Liver (tissue), 9 donors: ENCODE data around the gene CEP131. TPM values are rescaled to one million over a fixed set of nuclear protein-coding genes. Genes with fewer than 3 reads are reported as not detected.

Source experiments
- DNase-seq: peaks from one replicate; pipeline ENCODE4 v3.0.0-alpha.2; 2017; ENCODE audit warnings: low spot score
- H3K27ac ChIP-seq, 2 donors: one replicate each; pipeline ENCODE4 v1.7.0; 2013; ENCODE audit warnings: inconsistent platforms in 2 of 2, low read length in 2 of 2, control low read depth in 1 of 2, low read depth in 1 of 2, mild to moderate bottlenecking in 1 of 2
- H3K27me3 ChIP-seq, 4 donors: one replicate each; pipeline versions ENCODE4 v1.6.1 to v1.7.0; 2013; ENCODE audit warnings: low read length in 3 of 4, inconsistent platforms in 1 of 4, mild to moderate bottlenecking in 1 of 4, moderate library complexity in 1 of 4; ENCODE audit not compliant: control insufficient read depth in 4 of 4, insufficient read depth in 4 of 4
- H3K36me3 ChIP-seq, 4 donors: one replicate each; pipeline versions ENCODE4 v1.6.1 to v1.7.0; 2013; ENCODE audit warnings: low read length in 3 of 4, mild to moderate bottlenecking in 3 of 4, low read depth in 1 of 4, moderate library complexity in 1 of 4; ENCODE audit not compliant: control insufficient read depth in 4 of 4, insufficient read depth in 3 of 4
- H3K4me1 ChIP-seq, 4 donors: one replicate each; pipeline versions ENCODE4 v1.6.1 to v1.7.0; 2013; ENCODE audit warnings: low read length in 3 of 4, mild to moderate bottlenecking in 3 of 4, moderate library complexity in 1 of 4; ENCODE audit not compliant: control insufficient read depth in 4 of 4, insufficient read depth in 4 of 4
- H3K4me3 ChIP-seq, 3 donors: one replicate each; pipeline versions ENCODE4 v1.6.1 to v1.7.0; 2013; ENCODE audit warnings: low read length in 3 of 3, control low read depth in 1 of 3, low read depth in 1 of 3, mild to moderate bottlenecking in 1 of 3
- H3K9ac ChIP-seq, 2 donors: one replicate each; pipeline ENCODE4 v1.7.0; 2013; ENCODE audit warnings: low read length in 2 of 2, mild to moderate bottlenecking in 2 of 2, moderate library complexity in 2 of 2, control low read depth in 1 of 2, low read depth in 1 of 2
- H3K9me3 ChIP-seq, 4 donors: one replicate each; pipeline versions ENCODE4 v1.6.1 to v1.7.0; 2013; ENCODE audit warnings: low read length in 3 of 4; ENCODE audit not compliant: control insufficient read depth in 4 of 4
- CTCF ChIP-seq: fragments of 150-350 bp; IDR thresholded peaks from 2 replicates; pipeline ENCODE4 v1.5.1; 2017; ENCODE audit warnings: improper control_type of control experiment, low read depth, low read length; ENCODE audit not compliant: missing input control
- EGR1 ChIP-seq, 2 donors: IDR thresholded peaks; 2 replicates each; pipeline ENCODE4 v1.6.1; 2016 to 2018; ENCODE audit warnings: antibody characterized with exemption in 2 of 2, low read depth in 2 of 2
- FOXA1 ChIP-seq: IDR thresholded peaks from 2 replicates; pipeline ENCODE4 v1.6.1; 2016; ENCODE audit warnings: antibody characterized with exemption
- FOXA2 ChIP-seq: IDR thresholded peaks from 2 replicates; pipeline ENCODE4 v1.6.1; 2016; ENCODE audit warnings: antibody characterized with exemption
- GABPA ChIP-seq, 2 donors: IDR thresholded peaks in 1 of 2; conservative IDR thresholded peaks in 1 of 2; 2 replicates each; pipeline ENCODE4 v1.6.1; 2016; ENCODE audit warnings: antibody characterized with exemption in 2 of 2, mild to moderate bottlenecking in 1 of 2, moderate library complexity in 1 of 2
- HNF4A ChIP-seq, 2 donors: conservative IDR thresholded peaks; 2 replicates each; pipeline ENCODE4 v1.6.1; 2016; ENCODE audit warnings: antibody characterized with exemption in 2 of 2, mild to moderate bottlenecking in 2 of 2
- JUND ChIP-seq, 2 donors: IDR thresholded peaks; 2 replicates each; pipeline ENCODE4 v1.6.1; 2016; ENCODE audit warnings: antibody characterized with exemption in 2 of 2
- NR2F2 ChIP-seq: IDR thresholded peaks from 2 replicates; pipeline ENCODE4 v1.6.1; 2016; ENCODE audit warnings: antibody characterized with exemption
- RAD21 ChIP-seq, 2 donors: IDR thresholded peaks; 2 replicates each; pipeline ENCODE4 v1.6.1; 2016; ENCODE audit warnings: antibody characterized with exemption in 2 of 2, mild to moderate bottlenecking in 2 of 2
- RXRA ChIP-seq, 2 donors: IDR thresholded peaks; 2 replicates each; pipeline ENCODE4 v1.6.1; 2017 to 2018; ENCODE audit warnings: antibody characterized with exemption in 2 of 2, mild to moderate bottlenecking in 1 of 2
- SP1 ChIP-seq: IDR thresholded peaks from 2 replicates; pipeline ENCODE4 v1.6.1; 2018; ENCODE audit warnings: antibody characterized with exemption, mild to moderate bottlenecking
- TAF1 ChIP-seq: conservative IDR thresholded peaks from 2 replicates; pipeline ENCODE4 v1.6.1; 2016; ENCODE audit warnings: antibody characterized with exemption, mild to moderate bottlenecking
- YY1 ChIP-seq: IDR thresholded peaks from 2 replicates; pipeline ENCODE4 v1.6.1; 2016; ENCODE audit warnings: antibody characterized with exemption, mild to moderate bottlenecking
- ZBTB33 ChIP-seq: IDR thresholded peaks from 2 replicates; pipeline ENCODE4 v1.6.1; 2016; ENCODE audit warnings: antibody characterized with exemption
- WGBS: extraction: QIAGEN DNeasy Blood & Tissue Kit; methylation state at CpG from one replicate; pipeline ENCODE4 v1.1.7; 2013; 5-methylcytosine and 5-hydroxymethylcytosine counted together
- polyA plus RNA-seq, 2 donors: library from polyadenylated mRNA; stranded (reverse) in 1 of 2; unstranded in 1 of 2; fragments of 200-250 nt in 1 of 2; fragments of >200 nt in 1 of 2; fragmentation: Nextera tagmentation in 1 of 2; extraction: Ambion mirVana in 1 of 2; gene quantifications; one replicate each; pipeline versions ENCODE4 v1.2.1 to v1.2.3, GENCODE V29; 2013 to 2015
- total RNA-seq, 2 donors: library from RNA; depleted of rRNA; stranded (reverse); fragments of >200 nt; gene quantifications; one replicate each; pipeline ENCODE4 v1.2.3, GENCODE V29; 2014
- TF ChIP-seq, protein P1 (sequence below): IDR thresholded peaks from 2 replicates; pipeline ENCODE4 v1.6.1; 2016; ENCODE audit warnings: antibody characterized with exemption, mild to moderate bottlenecking
- TF ChIP-seq, protein P2 (sequence below): IDR thresholded peaks from 2 replicates; pipeline ENCODE4 v1.6.1; 2016; ENCODE audit warnings: antibody characterized with exemption
- TF ChIP-seq, protein P3 (sequence below): IDR thresholded peaks from 2 replicates; pipeline ENCODE4 v1.6.1; 2016; ENCODE audit warnings: antibody characterized with exemption
- donor health status: healthy.
- donor health status: healthy.
- donor health status: healthy.
- donor health status: healthy.
- donor health status: healthy.

Gene CEP131
- total and polyA plus RNA-seq, 4 donors = 0.71 to 6.3 (median 2.2) TPM

DNA sequence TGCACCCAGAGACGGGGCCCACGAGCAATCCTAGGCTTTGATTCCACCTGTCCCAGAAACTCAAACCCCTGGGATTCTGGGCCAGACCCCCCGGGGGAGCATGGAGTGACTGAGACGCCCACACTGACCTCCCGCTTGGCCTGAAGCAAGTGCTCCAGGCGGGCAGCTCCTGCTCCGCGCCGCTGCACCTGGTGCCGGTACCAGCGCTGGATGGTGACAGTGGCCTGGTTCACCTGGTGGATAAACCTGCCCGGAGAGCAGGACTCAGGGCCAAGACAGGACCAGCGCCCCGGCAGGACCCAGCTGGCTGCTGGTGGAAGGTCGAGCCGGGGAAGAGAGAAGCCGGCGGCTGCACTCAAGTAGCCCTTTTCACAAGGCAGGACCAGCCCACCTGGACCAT, 22.6 kb downstream of the CEP131 start (continued):
- TF ChIP-seq HNF4A (conservative IDR thresholded peaks at IDR 0.05) = no peak
- TF ChIP-seq, protein P1, sequence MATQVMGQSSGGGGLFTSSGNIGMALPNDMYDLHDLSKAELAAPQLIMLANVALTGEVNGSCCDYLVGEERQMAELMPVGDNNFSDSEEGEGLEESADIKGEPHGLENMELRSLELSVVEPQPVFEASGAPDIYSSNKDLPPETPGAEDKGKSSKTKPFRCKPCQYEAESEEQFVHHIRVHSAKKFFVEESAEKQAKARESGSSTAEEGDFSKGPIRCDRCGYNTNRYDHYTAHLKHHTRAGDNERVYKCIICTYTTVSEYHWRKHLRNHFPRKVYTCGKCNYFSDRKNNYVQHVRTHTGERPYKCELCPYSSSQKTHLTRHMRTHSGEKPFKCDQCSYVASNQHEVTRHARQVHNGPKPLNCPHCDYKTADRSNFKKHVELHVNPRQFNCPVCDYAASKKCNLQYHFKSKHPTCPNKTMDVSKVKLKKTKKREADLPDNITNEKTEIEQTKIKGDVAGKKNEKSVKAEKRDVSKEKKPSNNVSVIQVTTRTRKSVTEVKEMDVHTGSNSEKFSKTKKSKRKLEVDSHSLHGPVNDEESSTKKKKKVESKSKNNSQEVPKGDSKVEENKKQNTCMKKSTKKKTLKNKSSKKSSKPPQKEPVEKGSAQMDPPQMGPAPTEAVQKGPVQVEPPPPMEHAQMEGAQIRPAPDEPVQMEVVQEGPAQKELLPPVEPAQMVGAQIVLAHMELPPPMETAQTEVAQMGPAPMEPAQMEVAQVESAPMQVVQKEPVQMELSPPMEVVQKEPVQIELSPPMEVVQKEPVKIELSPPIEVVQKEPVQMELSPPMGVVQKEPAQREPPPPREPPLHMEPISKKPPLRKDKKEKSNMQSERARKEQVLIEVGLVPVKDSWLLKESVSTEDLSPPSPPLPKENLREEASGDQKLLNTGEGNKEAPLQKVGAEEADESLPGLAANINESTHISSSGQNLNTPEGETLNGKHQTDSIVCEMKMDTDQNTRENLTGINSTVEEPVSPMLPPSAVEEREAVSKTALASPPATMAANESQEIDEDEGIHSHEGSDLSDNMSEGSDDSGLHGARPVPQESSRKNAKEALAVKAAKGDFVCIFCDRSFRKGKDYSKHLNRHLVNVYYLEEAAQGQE = no peak
- no peak for TF ChIP-seq SP1
- no peak for TF ChIP-seq RAD21 (IDR thresholded peaks at IDR 0.05)
- no peak for TF ChIP-seq EGR1 (IDR thresholded peaks at IDR 0.05; ENCODE audit: low read depth in 2 of 2)
- no peak for TF ChIP-seq RXRA (IDR thresholded peaks at IDR 0.05)
- TF ChIP-seq, protein P2, sequence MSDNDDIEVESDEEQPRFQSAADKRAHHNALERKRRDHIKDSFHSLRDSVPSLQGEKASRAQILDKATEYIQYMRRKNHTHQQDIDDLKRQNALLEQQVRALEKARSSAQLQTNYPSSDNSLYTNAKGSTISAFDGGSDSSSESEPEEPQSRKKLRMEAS = no peak

GRCh38 chr17:81199482-81199830, 23.3 kb downstream of the CEP131 start:
- Histone ChIP-seq H3K27me3 (no peaks in the 10 kb centered on the region), H3K27ac (no peak overlapping the region), H3K4me3 (no peak overlapping the region), H3K9ac (no peak overlapping the region), H3K36me3 (no peaks in the 10 kb centered on the region), H3K4me1 (no peaks in the 10 kb centered on the region), H3K9me3 (no peaks in the 10 kb centered on the region)
- no peak for DNase-seq
- TF ChIP-seq, protein P3, sequence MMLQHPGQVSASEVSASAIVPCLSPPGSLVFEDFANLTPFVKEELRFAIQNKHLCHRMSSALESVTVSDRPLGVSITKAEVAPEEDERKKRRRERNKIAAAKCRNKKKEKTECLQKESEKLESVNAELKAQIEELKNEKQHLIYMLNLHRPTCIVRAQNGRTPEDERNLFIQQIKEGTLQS = no peak
- no peak for TF ChIP-seq SP1
- TF ChIP-seq, protein P2 = no peak
- no peak for TF ChIP-seq TAF1
- no peak for TF ChIP-seq JUND (IDR thresholded peaks at IDR 0.05)
- TF ChIP-seq YY1 = no peak
- no peak for TF ChIP-seq GABPA (IDR thresholded peaks at IDR 0.05 in 1 of 2, conservative IDR thresholded peaks at IDR 0.05 in 1 of 2)
- TF ChIP-seq RXRA (IDR thresholded peaks at IDR 0.05) = no peak
- TF ChIP-seq FOXA2 = no peak
- no peak for TF ChIP-seq EGR1 (IDR thresholded peaks at IDR 0.05; ENCODE audit: low read depth in 2 of 2)
- no peak for TF ChIP-seq HNF4A (conservative IDR thresholded peaks at IDR 0.05)
- no peak for TF ChIP-seq ZBTB33
- no peak for TF ChIP-seq CTCF
- TF ChIP-seq RAD21 (IDR thresholded peaks at IDR 0.05) = no peak
- TF ChIP-seq NR2F2 = no peak
- no peak for TF ChIP-seq FOXA1
- WGBS = 96% methylated on average over 18 of the region's 18 CpGs
